CD4-positive, alpha-beta T cell treated with Interleukin-21 for 1 hour (primary cell): Measurements from ENCODE around the gene KCTD16.

ENCODE experiments used
- DNase-seq: peaks from one replicate; pipeline ENCODE4 v3.0.0-alpha.2; 2020

KCTD16 gene

GRCh38 chr5:144469106-144469505 is 298.4 kb downstream of the KCTD16 start:
- DNase-seq = no peak

GRCh38 chr5:144472221-144472620 is 301.5 kb downstream of the KCTD16 start:
- no peak for DNase-seq

- DNase-seq = no peak
Measured at GRCh38 chr5:144473650-144474049, 303.0 kb downstream of the KCTD16 start.

- no peak for DNase-seq
Measured at GRCh38 chr5:144478565-144478964, 307.9 kb downstream of the KCTD16 start.

- DNase-seq = no peak
Measured at GRCh38 chr5:144481861-144482260, 311.2 kb downstream of the KCTD16 start.

GRCh38 chr5:144484124-144484897 is 313.6 kb downstream of the KCTD16 start:
- no peak for DNase-seq

GRCh38 chr5:144485540-144485939 is 314.9 kb downstream of the KCTD16 start:
- DNase-seq = no peak

- no peak for DNase-seq
Measured at GRCh38 chr5:144487207-144487606, 316.5 kb downstream of the KCTD16 start.

- no peak for DNase-seq
Measured at GRCh38 chr5:144487761-144488160, 317.1 kb downstream of the KCTD16 start.

GRCh38 chr5:144503123-144503522 is 332.4 kb downstream of the KCTD16 start:
- DNase-seq = no peak

- DNase-seq = no peak
Measured at GRCh38 chr5:144504929-144505577, 334.4 kb downstream of the KCTD16 start.

GRCh38 chr5:144510845-144511579 is 340.3 kb downstream of the KCTD16 start:
- DNase-seq = no peak

- DNase-seq = no peak
Measured at GRCh38 chr5:144511580-144512072, 341.0 kb downstream of the KCTD16 start.

- no peak for DNase-seq
Measured at GRCh38 chr5:144522698-144523097, 352.0 kb downstream of the KCTD16 start.

GRCh38 chr5:144525000-144525399 is 354.3 kb downstream of the KCTD16 start:
- no peak for DNase-seq

GRCh38 chr5:144531188-144531587 is 360.5 kb downstream of the KCTD16 start:
- DNase-seq = no peak
